IMR-90 (cell line): ENCODE measurements around the gene CPED1. TPM values are rescaled to one million over a fixed set of nuclear protein-coding genes. Genes with fewer than 3 reads are reported as not detected.

Experiments
- ATAC-seq: fragments of 200-7000 bp; cut with Tn5 transposase; 2 replicates; pipeline ENCODE4 v1.9.1; 2020; ENCODE audit warnings: low read depth, mild to moderate bottlenecking, moderate library complexity
- BruUV-seq: library from RNA; stranded (reverse); fragments of 400-500 nt; replicated peaks from 2 replicates; lab custom pipeline; 2021; lab: Mats Ljungman, UMichigan
- CTCF ChIA-PET: fragments of 300-600 bp; formaldehyde crosslinking; extraction: SDS; loops from one replicate; lab custom pipeline; 2021; ENCODE audit warnings: antibody characterized with exemption; lab: Yijun Ruan, JAX
- POLR2A ChIA-PET: fragments of 300-600 bp; sonication (Branson Sonifier 250); formaldehyde crosslinking; loops from one replicate; lab custom pipeline; 2022; ENCODE audit warnings: antibody characterized with exemption; ENCODE audit not compliant: unreplicated experiment; lab: Charles Lee
- DNase-seq: peaks from one replicate; pipeline ENCODE4 v3.0.0; 2013
- H2AFZ ChIP-seq: replicated peaks from 2 replicates; pipeline ENCODE3; 2013; ENCODE audit warnings: low read length, mild to moderate bottlenecking; ENCODE audit not compliant: poor library complexity
- H2AK5ac ChIP-seq: 2 replicates; pipeline ENCODE4 v1.6.1; 2013; ENCODE audit warnings: low read depth, low read length, inconsistent platforms
- H2AK9ac ChIP-seq: replicated peaks from 2 replicates; pipeline ENCODE3; 2013; ENCODE audit warnings: mild to moderate bottlenecking, low read depth, low read length, moderate library complexity; ENCODE audit not compliant: poor library complexity
- H2BK120ac ChIP-seq: 2 replicates; pipeline ENCODE4 v1.6.1; 2013; ENCODE audit warnings: low read depth, low read length, inconsistent platforms
- H2BK15ac ChIP-seq: 3 replicates; pipeline ENCODE4 v1.6.1; 2013; ENCODE audit warnings: low read depth, low read length, inconsistent platforms
- H2BK20ac ChIP-seq: 2 replicates; pipeline ENCODE4 v1.6.1; 2013; ENCODE audit warnings: low read depth, mild to moderate bottlenecking, inconsistent platforms, low read length, moderate library complexity
- H2BK5ac ChIP-seq: 2 replicates; pipeline ENCODE4 v1.6.1; 2013; ENCODE audit warnings: mild to moderate bottlenecking, low read depth, low read length, inconsistent platforms; ENCODE audit not compliant: poor library complexity, severe bottlenecking
- H3K14ac ChIP-seq: replicated peaks from 2 replicates; pipeline ENCODE4 v1.6.1; 2013; ENCODE audit warnings: low read depth, low read length, inconsistent platforms
- H3K18ac ChIP-seq: 2 replicates; pipeline ENCODE4 v1.6.1; 2013; ENCODE audit warnings: low read depth, low read length, control low read depth
- H3K23ac ChIP-seq: 2 replicates; pipeline ENCODE4 v1.6.1; 2013; ENCODE audit warnings: low read depth, low read length, inconsistent platforms
- H3K27ac ChIP-seq: 2 replicates; pipeline ENCODE4 v1.5.1; 2013; ENCODE audit warnings: mild to moderate bottlenecking, control low read depth, low read length; ENCODE audit not compliant: insufficient read depth
- H3K27me3 ChIP-seq: 2 replicates; pipeline ENCODE4 v1.6.1; 2013; ENCODE audit warnings: low read length; ENCODE audit not compliant: control insufficient read depth, insufficient read depth
- H3K36me3 ChIP-seq: 2 replicates; pipeline ENCODE4 v1.6.1; 2013; ENCODE audit warnings: low read length, mixed read lengths; ENCODE audit not compliant: control insufficient read depth, insufficient read depth
- H3K4ac ChIP-seq: 2 replicates; pipeline ENCODE4 v1.6.1; 2013; ENCODE audit warnings: low read depth, low read length, inconsistent platforms
- H3K4me1 ChIP-seq: 2 replicates; pipeline ENCODE4 v1.6.1; 2013; ENCODE audit warnings: low read length, mixed read lengths; ENCODE audit not compliant: control insufficient read depth, insufficient read depth
- H3K4me2 ChIP-seq: 2 replicates; pipeline ENCODE4 v1.6.1; 2013; ENCODE audit warnings: low read depth, mild to moderate bottlenecking, control low read depth, low read length, moderate library complexity
- H3K4me3 ChIP-seq: 2 replicates; pipeline ENCODE4 v1.5.1; 2013; ENCODE audit warnings: low read depth, mild to moderate bottlenecking, control low read depth, low read length, moderate library complexity; ENCODE audit not compliant: insufficient read depth
- H3K56ac ChIP-seq: 2 replicates; pipeline ENCODE4 v1.6.1; 2013; ENCODE audit warnings: low read length, inconsistent platforms; ENCODE audit not compliant: insufficient read depth; ENCODE audit errors: extremely low read depth
- H3K79me1 ChIP-seq, 2 experiments: 2 replicates each; pipeline ENCODE4 v1.6.1; 2013; ENCODE audit warnings: low read length in 2 of 2, inconsistent platforms in 1 of 2, low read depth in 1 of 2
- H3K9ac ChIP-seq: 2 replicates; pipeline ENCODE4 v1.6.1; 2013; ENCODE audit warnings: low read depth, low read length, control low read depth
- H3K9me1 ChIP-seq: 2 replicates; pipeline ENCODE4 v1.6.1; 2013; ENCODE audit warnings: low read length, inconsistent platforms; ENCODE audit not compliant: insufficient read depth
- H3K9me3 ChIP-seq: 2 replicates; pipeline ENCODE4 v1.6.1; 2013; ENCODE audit warnings: low read length; ENCODE audit not compliant: control insufficient read depth, insufficient read depth
- H4K20me1 ChIP-seq: 2 replicates; pipeline ENCODE4 v1.6.1; 2013; ENCODE audit warnings: low read length, inconsistent platforms; ENCODE audit not compliant: insufficient read depth
- H4K5ac ChIP-seq: 2 replicates; pipeline ENCODE4 v1.6.1; 2013; ENCODE audit warnings: mild to moderate bottlenecking, low read depth, low read length, control low read depth
- H4K8ac ChIP-seq, 2 experiments: 2 replicates each; pipeline ENCODE4 v1.6.1; 2013; ENCODE audit warnings: low read depth in 2 of 2, low read length in 2 of 2, control low read depth in 1 of 2, inconsistent platforms in 1 of 2
- H4K91ac ChIP-seq: 2 replicates; pipeline ENCODE4 v1.6.1; 2013; ENCODE audit warnings: low read depth, low read length, inconsistent platforms; ENCODE audit not compliant: insufficient read depth
- BHLHE40 ChIP-seq: fragments of 150-350 bp; IDR thresholded peaks from 2 replicates; pipeline ENCODE4 v1.6.1; 2016; ENCODE audit warnings: mild to moderate bottlenecking, low read depth, low read length
- CEBPB ChIP-seq: IDR thresholded peaks from 2 replicates; pipeline ENCODE4 v1.6.1; 2012; ENCODE audit warnings: low read depth, low read length, improper control_type of control experiment
- CHD1 ChIP-seq: IDR thresholded peaks from 2 replicates; pipeline ENCODE4 v1.6.1; 2012; ENCODE audit warnings: low read depth, low read length, improper control_type of control experiment
- CTCF ChIP-seq: conservative IDR thresholded peaks from 2 replicates; pipeline ENCODE4 v1.5.1; 2012; ENCODE audit warnings: mild to moderate bottlenecking, low read depth, low read length, improper control_type of control experiment
- ELK1 ChIP-seq: fragments of 150-350 bp; IDR thresholded peaks from 2 replicates; pipeline ENCODE4 v1.6.1; 2016; ENCODE audit warnings: low read depth, mild to moderate bottlenecking, low read length, moderate library complexity, borderline replicate concordance
- MAZ ChIP-seq: IDR thresholded peaks from 2 replicates; pipeline ENCODE4 v1.6.1; 2012; ENCODE audit warnings: low read depth, mild to moderate bottlenecking, low read length, improper control_type of control experiment, moderate library complexity, borderline replicate concordance
- NFE2L2 ChIP-seq: fragments of 150-350 bp; IDR thresholded peaks from 2 replicates; pipeline ENCODE4 v1.6.1; 2016; ENCODE audit warnings: low read depth, mild to moderate bottlenecking, low read length
- SMC3 ChIP-seq: fragments of 150-350 bp; IDR thresholded peaks from 2 replicates; pipeline ENCODE4 v1.6.1; 2016; ENCODE audit warnings: low read depth, mild to moderate bottlenecking, antibody characterized with exemption, low read length, moderate library complexity
- WGBS, 2 experiments: methylation state at CpG; one replicate each; pipeline versions ENCODE4 v1.1.5 to v1.1.7; 2013; ENCODE audit warnings: missing lambda C conversion rate in 2 of 2; ENCODE audit not compliant: insufficient read length in 1 of 2; ENCODE audit errors: extremely low coverage in 2 of 2; 5-methylcytosine and 5-hydroxymethylcytosine counted together
- dilution Hi-C: fragments of 300-500 bp; cut with HindIII; formaldehyde crosslinking; loops from one replicate; pipeline ENCODE4 v1.14.3; 2018; ENCODE audit warnings: low sequenced_read_pairs; ENCODE audit not compliant: unreplicated experiment
- in situ Hi-C: fragments of 300-500 bp; cut with MboI; formaldehyde crosslinking; loops from 3 replicates; pipeline ENCODE4 v1.14.3; 2019; ENCODE audit warnings: low sequenced_read_pairs, inconsistent platforms, mixed read lengths
- intact Hi-C: fragments of 100-400 bp; cut with micrococcal nuclease; formaldehyde crosslinking; loops from 2 replicates; pipeline ENCODE4 v1.10.0; 2022
- polyA plus RNA-seq, 3 experiments: library from polyadenylated mRNA; depleted of rRNA; stranded (reverse); fragments of >200 nt; gene quantifications; 2 replicates each; pipeline ENCODE4 v1.2.3, GENCODE V29; 2012; ENCODE audit warnings: low replicate concordance in 1 of 3
- total RNA-seq: library from RNA; depleted of rRNA; stranded (reverse); fragments of >200 nt; gene quantifications from 2 replicates; pipeline ENCODE4 v1.2.3, GENCODE V29; 2012

CPED1 gene
- total and polyA plus RNA-seq, 2 of the 4 experiments (the other 2 are of a cell fraction): 31.2 to 96.8 TPM

GRCh38 chr7:121313220-121313792, 324.8 kb downstream of the CPED1 start:
- intact Hi-C loops: no loop called here
- no peak overlapping the region for H2BK5ac ChIP-seq
- H3K4me2 ChIP-seq: no peak overlapping the region
- POLR2A ChIA-PET: interaction anchor here (0.6 kb wide), 1 partner anchor 343 kb away, joined by 5 read pairs; no protein-coding TSS in a partner anchor
- no peak overlapping the region for H3K23ac ChIP-seq
- no peak overlapping the region for H4K8ac ChIP-seq
- dilution Hi-C loops: no loop called here
- no peak overlapping the region for H3K9ac ChIP-seq
- no peaks in the 10 kb centered on the region for H3K27me3 ChIP-seq
- no peak overlapping the region for H3K56ac ChIP-seq
- 0 out of 2 replicates have a peak overlapping the region, but pooled peaks have one; percentile 12 for H3K4ac ChIP-seq
- no peaks in the 10 kb centered on the region for H3K9me1 ChIP-seq
- no peaks in the 10 kb centered on the region for H3K9me3 ChIP-seq
- no peak overlapping the region for H4K5ac ChIP-seq
- TF ChIP-seq CHD1 (no peak), MAZ (no peak), BHLHE40 (no peak), CEBPB (no peak), SMC3 (no peak), CTCF (no peak), ELK1 (no peak), NFE2L2 (no peak)
- in situ Hi-C loops: no loop called here
- no peak overlapping the region for H3K4me3 ChIP-seq
- WGBS, 2 experiments: no CpG with 5 or more reads among the region's 3 CpGs
- no peaks in the 10 kb centered on the region for H3K79me1 ChIP-seq
- CTCF ChIA-PET: no interaction called here
- peaks cover 2% of the 10 kb centered on the region; the same call in 1 of the 2 replicates for H3K4me1 ChIP-seq
- ATAC-seq: peak; percentile 27; the same call in 1 of the 2 replicates
- no peak overlapping the region for H2AK9ac ChIP-seq
- no peak overlapping the region for H3K18ac ChIP-seq
- no peak for DNase-seq
- H2AK5ac ChIP-seq: no peak overlapping the region
- no TSS peak for BruUV-seq
- H4K91ac ChIP-seq: no peak overlapping the region
- no peaks in the 10 kb centered on the region for H4K20me1 ChIP-seq
- no peaks in the 10 kb centered on the region for H3K36me3 ChIP-seq
- peak overlapping the region; percentile 30; the same call in 1 of the 2 replicates for H2BK120ac ChIP-seq
- H2BK15ac ChIP-seq: no peak overlapping the region
- no peak overlapping the region for H2BK20ac ChIP-seq
- peak overlapping the region; percentile 13 for H2AFZ ChIP-seq
- H3K14ac ChIP-seq: no peak overlapping the region
- no peak overlapping the region for H3K27ac ChIP-seq
